GM18861 (cell line): Measurements from ENCODE around the gene ATF2.

Source experiments
- ATAC-seq: cut with Tn5 transposase; IDR thresholded peaks from one replicate; pipeline ENCODE4 v1.9.1; 2021; ENCODE audit not compliant: unreplicated experiment

The ATF2 gene

GRCh38 chr2:175167792-175168563 lies at the start of gene ATF2:
TSS of gene ATF2 (minus strand) at chr2:175168203. CDS start at chr2:175136443, 31,760 bp downstream.
- ATAC-seq: peak; percentile 94

- no peak for ATAC-seq
Measured at GRCh38 chr2:175207741-175208438, 39.9 kb upstream of the ATF2 start.

- ATAC-seq: no peak
Measured at GRCh38 chr2:175206866-175207265, 38.9 kb upstream of the ATF2 start.

GRCh38 chr2:175205523-175205922 lies 37.5 kb upstream of the ATF2 start:
- ATAC-seq: no peak

- peak; percentile 82 for ATAC-seq
Measured at GRCh38 chr2:175203621-175204496, 35.9 kb upstream of the ATF2 start.

- no peak for ATAC-seq
Measured at GRCh38 chr2:175195012-175195411, 27.0 kb upstream of the ATF2 start.

GRCh38 chr2:175188761-175189160 lies 20.8 kb upstream of the ATF2 start:
- no peak for ATAC-seq

- peak; percentile 74 for ATAC-seq
Measured at GRCh38 chr2:175187378-175187777, 19.4 kb upstream of the ATF2 start.

- no peak for ATAC-seq
Measured at GRCh38 chr2:175183674-175184073, 15.7 kb upstream of the ATF2 start.

GRCh38 chr2:175181877-175182308 lies 13.9 kb upstream of the ATF2 start:
- ATAC-seq: no peak

- ATAC-seq: peak; percentile 73
Measured at GRCh38 chr2:175181104-175181876, 13.3 kb upstream of the ATF2 start, which contains the start of gene ATP5MC3. TSS of gene ATP5MC3 (minus strand) at chr2:175181710. CDS start at chr2:175181393, 317 bp downstream.

- peak; percentile 43 for ATAC-seq
Measured at GRCh38 chr2:175180701-175181103, 12.7 kb upstream of the ATF2 start.

GRCh38 chr2:175176624-175177023 lies 8.6 kb upstream of the ATF2 start:
- no peak for ATAC-seq

- no peak for ATAC-seq
Measured at GRCh38 chr2:175175896-175176295, 7.9 kb upstream of the ATF2 start.

GRCh38 chr2:175175320-175175719 lies 7.3 kb upstream of the ATF2 start:
- no peak for ATAC-seq

GRCh38 chr2:175170659-175171304 lies 2.8 kb upstream of the ATF2 start:
- ATAC-seq: no peak

GRCh38 chr2:175169191-175169590 lies 1.2 kb upstream of the ATF2 start:
- no peak for ATAC-seq

- ATAC-seq: peak; percentile 6
Measured at GRCh38 chr2:175168564-175168945, 552 bp upstream of the ATF2 start.

- no peak for ATAC-seq
Measured at GRCh38 chr2:175167076-175167791, 769 bp downstream of the ATF2 start.
